Adrenal gland (tissue), 5 donors: ENCODE results near the gene NCAPG2.

Experiments used
- POLR2A ChIP-seq, 2 donors: fragments of 450-650 bp; IDR thresholded peaks; one replicate each; pipeline ENCODE4 v1.6.1; 2017; ENCODE audit warnings: antibody characterized with exemption in 2 of 2, mild to moderate bottlenecking in 2 of 2, moderate library complexity in 1 of 2
- TF ChIP-seq, protein P1 (sequence below), 6 experiments: fragments of 450-650 bp in 4 of 6; fragments of 200-600 bp in 2 of 6; sonication (generic) in 1 of 6; IDR thresholded peaks; 1 replicate in 5 of 6; 2 replicates in 1 of 6; pipeline versions ENCODE4 v1.5.1 to v1.8.0; 2016 to 2021; ENCODE audit warnings: antibody characterized with exemption in 6 of 6, mild to moderate bottlenecking in 2 of 6, moderate library complexity in 1 of 6
- donor health status: DM: no; HTN: no; CAD: no.

DNA sequence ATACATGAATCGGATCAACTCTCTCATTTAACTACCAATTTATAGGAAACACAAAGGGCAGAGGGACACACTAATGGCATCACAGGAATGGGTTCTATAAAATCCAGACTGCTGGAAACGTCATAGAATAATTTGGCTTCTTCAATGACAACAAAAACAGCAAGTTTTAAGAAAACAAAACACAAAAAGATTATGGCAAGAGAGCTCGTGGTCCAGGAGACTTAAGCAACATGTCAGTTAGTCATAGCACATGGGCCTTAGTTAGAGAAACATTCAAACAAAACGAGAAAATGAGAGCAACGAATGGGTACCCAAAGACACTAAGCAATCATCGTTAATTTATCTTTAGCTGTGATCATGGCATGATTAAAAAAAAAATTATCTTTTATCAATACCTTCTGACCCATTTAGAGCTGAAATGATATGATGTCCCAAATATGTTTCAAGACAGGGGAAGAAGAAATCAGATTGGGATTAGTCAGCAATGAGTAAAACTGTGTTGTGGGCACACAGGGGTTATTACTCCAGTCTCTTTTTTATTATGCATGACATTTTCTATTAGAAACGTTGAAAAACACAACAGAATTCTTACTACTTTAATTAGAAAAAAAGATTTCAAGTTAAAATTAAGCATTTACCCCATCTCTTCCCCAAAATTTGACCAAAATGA is 28.3 kb downstream of the NCAPG2 start:
- TF ChIP-seq, protein P1, sequence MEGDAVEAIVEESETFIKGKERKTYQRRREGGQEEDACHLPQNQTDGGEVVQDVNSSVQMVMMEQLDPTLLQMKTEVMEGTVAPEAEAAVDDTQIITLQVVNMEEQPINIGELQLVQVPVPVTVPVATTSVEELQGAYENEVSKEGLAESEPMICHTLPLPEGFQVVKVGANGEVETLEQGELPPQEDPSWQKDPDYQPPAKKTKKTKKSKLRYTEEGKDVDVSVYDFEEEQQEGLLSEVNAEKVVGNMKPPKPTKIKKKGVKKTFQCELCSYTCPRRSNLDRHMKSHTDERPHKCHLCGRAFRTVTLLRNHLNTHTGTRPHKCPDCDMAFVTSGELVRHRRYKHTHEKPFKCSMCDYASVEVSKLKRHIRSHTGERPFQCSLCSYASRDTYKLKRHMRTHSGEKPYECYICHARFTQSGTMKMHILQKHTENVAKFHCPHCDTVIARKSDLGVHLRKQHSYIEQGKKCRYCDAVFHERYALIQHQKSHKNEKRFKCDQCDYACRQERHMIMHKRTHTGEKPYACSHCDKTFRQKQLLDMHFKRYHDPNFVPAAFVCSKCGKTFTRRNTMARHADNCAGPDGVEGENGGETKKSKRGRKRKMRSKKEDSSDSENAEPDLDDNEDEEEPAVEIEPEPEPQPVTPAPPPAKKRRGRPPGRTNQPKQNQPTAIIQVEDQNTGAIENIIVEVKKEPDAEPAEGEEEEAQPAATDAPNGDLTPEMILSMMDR (IDR thresholded peaks at IDR 0.05) = no peak
- no peak for TF ChIP-seq POLR2A (IDR thresholded peaks at IDR 0.05)
